K562 (cell line): ENCODE data around the gene MIDN. TPM values are rescaled to one million over a fixed set of nuclear protein-coding genes. Genes with fewer than 3 reads are reported as not detected.

Source experiments
- AFF1 ChIP-seq, 2 experiments: fragments of 450-650 bp; IDR thresholded peaks; 2 replicates each; pipeline ENCODE4 v1.6.1; 2018; ENCODE audit warnings: mild to moderate bottlenecking in 2 of 2, low read depth in 1 of 2; ENCODE audit not compliant: partially characterized antibody in 2 of 2
- ELF1 ChIP-seq: fragments of 200-800 bp; sonication (Bioruptor generic); IDR thresholded peaks from 2 replicates; pipeline ENCODE4 v1.6.1; 2016; ENCODE audit warnings: missing genetic modification characterization, missing compliant biosample characterization
- IRF2 ChIP-seq: sonication (generic); formaldehyde crosslinking; IDR thresholded peaks from 2 replicates; pipeline ENCODE4 v1.8.1; 2022; ENCODE audit warnings: mild to moderate bottlenecking, missing genetic modification reagents
- KDM4B ChIP-seq, 2 experiments: fragments of 450-650 bp in 1 of 2; sonication (generic) in 1 of 2; IDR thresholded peaks; 2 replicates each; pipeline ENCODE4 v1.6.1; 2016 to 2017; ENCODE audit warnings: borderline replicate concordance in 2 of 2, antibody characterized with exemption in 1 of 2, low read depth in 1 of 2, mild to moderate bottlenecking in 1 of 2
- MAX ChIP-seq: sonication (generic); formaldehyde crosslinking; IDR thresholded peaks from 2 replicates; pipeline ENCODE4 v1.9.0; 2022; ENCODE audit warnings: mild to moderate bottlenecking, missing genetic modification reagents
- NONO ChIP-seq, 2 experiments: fragments of 200-400 bp in 1 of 2; fragments of 450-650 bp in 1 of 2; formaldehyde crosslinking in 1 of 2; IDR thresholded peaks; 2 replicates each; pipeline ENCODE4 v1.6.1; 2017; ENCODE audit warnings: low read depth in 2 of 2, mild to moderate bottlenecking in 2 of 2, moderate library complexity in 2 of 2, low read length in 1 of 2
- PML ChIP-seq: IDR thresholded peaks from 2 replicates; pipeline ENCODE4 v1.6.1; 2012; ENCODE audit warnings: low read length, inconsistent platforms
- RNF219 ChIP-seq: fragments of 250-450 bp; sonication (Bioruptor Pico); IDR thresholded peaks from 2 replicates; pipeline ENCODE4 v1.5.0; 2022; ENCODE audit warnings: mild to moderate bottlenecking
- SAFB2 ChIP-seq: fragments of 200-400 bp; formaldehyde crosslinking; IDR thresholded peaks from 2 replicates; pipeline ENCODE4 v1.6.1; 2018; ENCODE audit warnings: borderline replicate concordance, low read length, low read depth, moderate library complexity; ENCODE audit not compliant: severe bottlenecking
- ZEB2 ChIP-seq: fragments of 450-650 bp; IDR thresholded peaks from 2 replicates; pipeline ENCODE4 v1.6.1; 2016
- ZFP1 ChIP-seq: fragments of 450-650 bp; formaldehyde crosslinking; IDR thresholded peaks from 2 replicates; pipeline ENCODE4 v1.4.0; 2020; ENCODE audit warnings: mild to moderate bottlenecking, mixed read lengths
- ZNF134 ChIP-seq: fragments of 250-450 bp; sonication (Bioruptor Pico); conservative IDR thresholded peaks from 2 replicates; pipeline ENCODE4 v1.4.0; 2020
- ZNF224 ChIP-seq: sonication (generic); formaldehyde crosslinking; IDR thresholded peaks from 2 replicates; pipeline ENCODE4 v1.8.0; 2022; ENCODE audit warnings: mild to moderate bottlenecking, missing genetic modification reagents
- ZNF23 ChIP-seq: fragments of 250-450 bp; sonication (Bioruptor Pico); IDR thresholded peaks from 2 replicates; pipeline ENCODE4 v1.4.0; 2020; ENCODE audit warnings: mild to moderate bottlenecking
- ZNF592 ChIP-seq: fragments of 450-650 bp; IDR thresholded peaks from 2 replicates; pipeline ENCODE4 v1.6.1; 2017; ENCODE audit warnings: antibody characterized with exemption, mild to moderate bottlenecking
- ZNF79 ChIP-seq: fragments of 250-450 bp; sonication (Bioruptor Pico); IDR thresholded peaks from 2 replicates; pipeline ENCODE4 v1.4.0; 2020; ENCODE audit warnings: low read depth, mild to moderate bottlenecking, moderate library complexity
- polyA plus RNA-seq, 8 experiments: library from polyadenylated mRNA; depleted of rRNA in 4 of 8; stranded (reverse) in 5 of 8; unstranded in 3 of 8; fragments of >200 nt; fragmentation: Nextera tagmentation in 2 of 8; fragmentation: Illumina TruSeq in 1 of 8; extraction: Ambion mirVana in 2 of 8; extraction: Trizol in 1 of 8; gene quantifications; 2 replicates each; pipeline versions ENCODE4 v1.2.1 to v1.2.3, GENCODE V29; 2011 to 2014; ENCODE audit warnings: inconsistent platforms in 1 of 8, missing spikeins in 1 of 8
- total RNA-seq, 7 experiments: library from RNA; depleted of rRNA in 6 of 7; stranded (reverse); fragments of >200 nt in 6 of 7; fragmentation: Illumina TruSeq in 2 of 7; extraction: Trizol in 2 of 7; gene quantifications; 2 replicates each; pipeline versions ENCODE4 v1.2.1 to v1.2.3, GENCODE V29; 2011 to 2021; ENCODE audit warnings: low replicate concordance in 1 of 7

The MIDN gene
- total and polyA plus RNA-seq, 9 of the 15 experiments (the other 6 are each of a cell fraction or from before 2014, with no cell fraction given), result 0.17 to 120 (median 10.1) TPM

GRCh38 chr19:1273263-1274041, 25.1 kb downstream of the MIDN start (continued):
- TF ChIP-seq AFF1 (IDR thresholded peaks at IDR 0.05; ENCODE audit: low read depth in 1 of 2, partially characterized antibody in 2 of 2), result peak in 1 of 2 experiments; percentile 36
- no peak for TF ChIP-seq ZNF79 (CRISPR knock-in tag)
- TF ChIP-seq ZNF224 (CRISPR knock-in tag), result no peak
- peak; percentile 70; the same call in 1 of the 2 replicates for TF ChIP-seq MAX
- TF ChIP-seq RNF219 (CRISPR knock-in tag), result no peak
- TF ChIP-seq IRF2 (CRISPR knock-in tag), result no peak
- no peak for TF ChIP-seq ZNF23 (CRISPR knock-in tag)
- TF ChIP-seq KDM4B (IDR thresholded peaks at IDR 0.05; ENCODE audit: borderline replicate concordance in 2 of 2, low read depth in 1 of 2), result no peak
- no peak for TF ChIP-seq ZFP1 (CRISPR knock-in tag)
- TF ChIP-seq NONO (IDR thresholded peaks at IDR 0.05; ENCODE audit: low read depth in 2 of 2, low read length in 1 of 2), result no peak
- 0 out of 2 replicates have a peak, but pooled peaks have one; percentile 18 for TF ChIP-seq PML
- no peak for TF ChIP-seq SAFB2
- TF ChIP-seq ZNF134, result no peak
- no peak for TF ChIP-seq ZEB2
- peak; percentile 28; the same call in 1 of the 2 replicates for TF ChIP-seq ZNF592
- no peak for TF ChIP-seq ELF1 (tag)
